Testis (tissue), 2 donors: ENCODE measurements around the gene FAM78B.

Experiments used
- POLR2A ChIP-seq: fragments of 450-650 bp; IDR thresholded peaks from one replicate; pipeline ENCODE4 v1.6.1; 2017; ENCODE audit warnings: antibody characterized with exemption, mild to moderate bottlenecking, moderate library complexity
- TF ChIP-seq, protein P1 (sequence below), 3 experiments: fragments of 450-650 bp in 2 of 3; fragments of 200-600 bp in 1 of 3; sonication (generic) in 1 of 3; IDR thresholded peaks; one replicate each; pipeline ENCODE4 v1.5.1; 2016 to 2019; ENCODE audit warnings: antibody characterized with exemption in 3 of 3, mild to moderate bottlenecking in 2 of 3, moderate library complexity in 1 of 3

DNA sequence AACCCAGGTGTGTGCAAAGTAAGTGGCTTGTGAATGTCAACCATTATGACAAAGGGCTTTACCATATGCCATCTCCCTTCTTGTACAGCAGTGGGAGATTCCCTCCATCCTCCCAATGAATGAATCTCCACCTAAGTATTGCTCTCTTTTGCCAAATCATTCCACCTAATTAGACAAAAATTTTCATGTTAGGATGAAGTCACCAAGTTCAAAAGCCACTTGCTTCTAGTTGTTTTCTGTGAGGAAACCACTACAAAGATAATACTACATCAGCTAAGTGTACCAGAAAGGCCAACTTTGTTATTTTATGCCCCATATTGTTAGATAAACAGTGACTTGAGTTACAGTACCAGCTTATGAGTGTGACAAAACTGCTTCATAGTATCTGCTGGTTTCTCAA is 34.3 kb downstream of the FAM78B start:
- TF ChIP-seq POLR2A: no peak
- TF ChIP-seq, protein P1, sequence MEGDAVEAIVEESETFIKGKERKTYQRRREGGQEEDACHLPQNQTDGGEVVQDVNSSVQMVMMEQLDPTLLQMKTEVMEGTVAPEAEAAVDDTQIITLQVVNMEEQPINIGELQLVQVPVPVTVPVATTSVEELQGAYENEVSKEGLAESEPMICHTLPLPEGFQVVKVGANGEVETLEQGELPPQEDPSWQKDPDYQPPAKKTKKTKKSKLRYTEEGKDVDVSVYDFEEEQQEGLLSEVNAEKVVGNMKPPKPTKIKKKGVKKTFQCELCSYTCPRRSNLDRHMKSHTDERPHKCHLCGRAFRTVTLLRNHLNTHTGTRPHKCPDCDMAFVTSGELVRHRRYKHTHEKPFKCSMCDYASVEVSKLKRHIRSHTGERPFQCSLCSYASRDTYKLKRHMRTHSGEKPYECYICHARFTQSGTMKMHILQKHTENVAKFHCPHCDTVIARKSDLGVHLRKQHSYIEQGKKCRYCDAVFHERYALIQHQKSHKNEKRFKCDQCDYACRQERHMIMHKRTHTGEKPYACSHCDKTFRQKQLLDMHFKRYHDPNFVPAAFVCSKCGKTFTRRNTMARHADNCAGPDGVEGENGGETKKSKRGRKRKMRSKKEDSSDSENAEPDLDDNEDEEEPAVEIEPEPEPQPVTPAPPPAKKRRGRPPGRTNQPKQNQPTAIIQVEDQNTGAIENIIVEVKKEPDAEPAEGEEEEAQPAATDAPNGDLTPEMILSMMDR (IDR thresholded peaks at IDR 0.05): no peak
